Right cardiac atrium (tissue), 5 donors: ENCODE results near the gene PTPRN2. TPM values are rescaled to one million over a fixed set of nuclear protein-coding genes. Genes with fewer than 3 reads are reported as not detected.
"Not testable (repeated sequence)": the region's sequence is repeated elsewhere in the genome, so short reads cannot be mapped to it uniquely, and the experiment has no call there.

Experiments used
- ATAC-seq, 2 donors: fragments of 200-7000 bp; cut with Tn5 transposase; one replicate each; pipeline versions ENCODE4 v1.8.0 to v1.9.1; 2020; ENCODE audit warnings: moderate library complexity in 2 of 2, mild to moderate bottlenecking in 1 of 2
- DNase-seq, 3 donors: peaks; one replicate each; pipeline ENCODE4 v3.0.0-alpha.2; 2020
- H3K27ac ChIP-seq: one replicate; pipeline ENCODE4 v1.5.1; 2013; ENCODE audit warnings: mild to moderate bottlenecking, low read length, control low read depth, moderate library complexity
- H3K27me3 ChIP-seq: one replicate; pipeline ENCODE4 v1.6.1; 2013; ENCODE audit not compliant: control insufficient read depth, insufficient read depth
- H3K4me1 ChIP-seq: one replicate; pipeline ENCODE4 v1.6.1; 2013; ENCODE audit warnings: low read length; ENCODE audit not compliant: control insufficient read depth, insufficient read depth
- H3K4me3 ChIP-seq: one replicate; pipeline ENCODE4 v1.5.1; 2013; ENCODE audit warnings: low read length, control low read depth
- H3K9me3 ChIP-seq: one replicate; pipeline ENCODE4 v1.6.1; 2013; ENCODE audit warnings: low read length; ENCODE audit not compliant: control insufficient read depth
- WGBS: extraction: QIAGEN DNeasy Blood & Tissue Kit; methylation state at CpG from one replicate; pipeline ENCODE4 v1.1.7; 2013; 5-methylcytosine and 5-hydroxymethylcytosine counted together
- intact Hi-C, 4 donors: fragments of 100-400 bp; cut with DNase I; formaldehyde crosslinking; loops; one replicate each; pipeline versions ENCODE4 v1.11.0 to v1.14.0; 2022 to 2023
- polyA plus RNA-seq: library from polyadenylated mRNA; stranded (reverse); fragments of 200-250 nt; gene quantifications from one replicate; pipeline ENCODE4 v1.2.3, GENCODE V29; 2013
- total RNA-seq, 4 donors: library from RNA; stranded (reverse); fragmentation: NEBNext Ultra II Directional; extraction: Animal tissue kit (Norgen Biotek cat#: 25700); gene quantifications; one replicate each; pipeline ENCODE4 v1.2.1, GENCODE V29; 2021
- donor health status: healthy with polysubstance abuse.
- donor health status: DM: no; HTN: yes; CAD: no.
- donor health status: DM: no; HTN: no; CAD: no.
- donor health status: DM: no; HTN: yes; CAD: no; lungs with severe emphysema.
- donor health status: DM: yes; HTN: yes; CAD: no.

Gene PTPRN2
- total and polyA plus RNA-seq, 5 donors, result 1.5 to 3.9 (median 1.9) TPM

GRCh38 chr7:157895520-157896375, 691.9 kb downstream of the PTPRN2 start:
- 71% methylated on average over 19 of the region's 19 CpGs for WGBS
- ATAC-seq (no peak), DNase-seq (no peak)
- H3K27me3 ChIP-seq, result no peaks in the 10 kb centered on the region
- H3K4me3 ChIP-seq, result no peak overlapping the region
- no peak overlapping the region for H3K27ac ChIP-seq
- no peaks in the 10 kb centered on the region for H3K9me3 ChIP-seq
- intact Hi-C loops, result no loop called here
- no peaks in the 10 kb centered on the region for H3K4me1 ChIP-seq

GRCh38 chr7:157895098-157895497, 692.5 kb downstream of the PTPRN2 start:
- H3K9me3 ChIP-seq, H3K4me1 ChIP-seq, ATAC-seq, intact Hi-C loops, H3K27me3 ChIP-seq, H3K27ac ChIP-seq, H3K4me3 ChIP-seq, DNase-seq: not testable (repeated sequence)
- WGBS, result 84% methylated on average over 12 of the region's 12 CpGs

GRCh38 chr7:157893535-157894044, 694.0 kb downstream of the PTPRN2 start:
- intact Hi-C loops, result no loop called here
- H3K27me3 ChIP-seq, result no peaks in the 10 kb centered on the region
- no peak overlapping the region for H3K4me3 ChIP-seq
- ATAC-seq (no peak), DNase-seq (no peak)
- no peaks in the 10 kb centered on the region for H3K9me3 ChIP-seq
- 85% methylated on average over 15 of the region's 15 CpGs for WGBS
- H3K27ac ChIP-seq, result no peak overlapping the region
- H3K4me1 ChIP-seq, result no peaks in the 10 kb centered on the region

GRCh38 chr7:157892751-157893523, 694.7 kb downstream of the PTPRN2 start:
- DNase-seq (no peak), ATAC-seq (no peak)
- Histone ChIP-seq H3K9me3 (no peaks in the 10 kb centered on the region), H3K4me1 (no peaks in the 10 kb centered on the region), H3K4me3 (no peak overlapping the region), H3K27ac (no peak overlapping the region), H3K27me3 (no peaks in the 10 kb centered on the region)
- intact Hi-C loops, result no loop called here
- WGBS, result 85% methylated on average over 13 of the region's 13 CpGs

GRCh38 chr7:157890921-157891401, 696.7 kb downstream of the PTPRN2 start:
- no peak for DNase-seq
- H3K4me3 ChIP-seq, result no peak overlapping the region
- intact Hi-C loops, result no loop called here
- no peak for ATAC-seq
- no peaks in the 10 kb centered on the region for H3K4me1 ChIP-seq
- no peaks in the 10 kb centered on the region for H3K27me3 ChIP-seq
- WGBS, result 71% methylated on average over 9 of the region's 9 CpGs
- no peak overlapping the region for H3K27ac ChIP-seq
- H3K9me3 ChIP-seq, result no peaks in the 10 kb centered on the region

- Histone ChIP-seq H3K4me1 (no peaks in the 10 kb centered on the region), H3K27ac (no peak overlapping the region), H3K27me3 (no peaks in the 10 kb centered on the region), H3K9me3 (no peaks in the 10 kb centered on the region), H3K4me3 (no peak overlapping the region)
- 84% methylated on average over 6 of the region's 6 CpGs for WGBS
- intact Hi-C loops, result no loop called here
- no peak for ATAC-seq
- DNase-seq, result no peak
Observed at GRCh38 chr7:157889480-157889879, 698.1 kb downstream of the PTPRN2 start.

- intact Hi-C loops, result no loop called here
- no peaks in the 10 kb centered on the region for H3K9me3 ChIP-seq
- 84% methylated on average over 11 of the region's 11 CpGs for WGBS
- H3K27me3 ChIP-seq, result no peaks in the 10 kb centered on the region
- ATAC-seq, result no peak
- H3K27ac ChIP-seq, result no peak overlapping the region
- H3K4me3 ChIP-seq, result no peak overlapping the region
- DNase-seq, result no peak
- H3K4me1 ChIP-seq, result no peaks in the 10 kb centered on the region
Observed at GRCh38 chr7:157888579-157888978, 699.0 kb downstream of the PTPRN2 start.

GRCh38 chr7:157887400-157887799, 700.2 kb downstream of the PTPRN2 start:
- no peaks in the 10 kb centered on the region for H3K4me1 ChIP-seq
- 82% methylated on average over 6 of the region's 6 CpGs for WGBS
- H3K4me3 ChIP-seq, result no peak overlapping the region
- no peak overlapping the region for H3K27ac ChIP-seq
- ATAC-seq, result no peak
- H3K9me3 ChIP-seq, result no peaks in the 10 kb centered on the region
- intact Hi-C loops, result no loop called here
- no peak for DNase-seq
- H3K27me3 ChIP-seq, result no peaks in the 10 kb centered on the region

GRCh38 chr7:157886711-157887110, 700.9 kb downstream of the PTPRN2 start:
- Histone ChIP-seq H3K27ac (no peak overlapping the region), H3K4me3 (no peak overlapping the region), H3K9me3 (no peaks in the 10 kb centered on the region), H3K4me1 (no peaks in the 10 kb centered on the region), H3K27me3 (no peaks in the 10 kb centered on the region)
- ATAC-seq (no peak), DNase-seq (no peak)
- intact Hi-C loops, result no loop called here
- WGBS, result 81% methylated on average over 11 of the region's 11 CpGs

GRCh38 chr7:157886266-157886665, 701.4 kb downstream of the PTPRN2 start:
- H3K27me3 ChIP-seq, result no peaks in the 10 kb centered on the region
- no peak overlapping the region for H3K27ac ChIP-seq
- no peaks in the 10 kb centered on the region for H3K4me1 ChIP-seq
- DNase-seq (no peak), ATAC-seq (no peak)
- H3K4me3 ChIP-seq, result no peak overlapping the region
- H3K9me3 ChIP-seq, result no peaks in the 10 kb centered on the region
- WGBS, result 81% methylated on average over 9 of the region's 9 CpGs
- intact Hi-C loops, result no loop called here

- no peak overlapping the region for H3K4me3 ChIP-seq
- intact Hi-C loops, result no loop called here
- 73% methylated on average over 6 of the region's 6 CpGs for WGBS
- DNase-seq (no peak), ATAC-seq (no peak)
- no peaks in the 10 kb centered on the region for H3K27me3 ChIP-seq
- H3K27ac ChIP-seq, result no peak overlapping the region
- H3K4me1 ChIP-seq, result no peaks in the 10 kb centered on the region
- no peaks in the 10 kb centered on the region for H3K9me3 ChIP-seq
Observed at GRCh38 chr7:157885140-157885539, 702.5 kb downstream of the PTPRN2 start.
